Activated T-cell treated with anti-CD3 and anti-CD28 coated beads for 24 hours (primary cell): ENCODE measurements around the gene RPLP2.

Experiments used
- DNase-seq: peaks from one replicate; pipeline ENCODE4 v3.0.0-alpha.2; 2020; ENCODE audit warnings: low read depth

RPLP2 gene

GRCh38 chr11:836700-837099, 26.9 kb downstream of the RPLP2 start:
- DNase-seq = no peak

GRCh38 chr11:837189-837989, 27.6 kb downstream of the RPLP2 start:
- DNase-seq = no peak

- DNase-seq = no peak
Measured at GRCh38 chr11:837990-838307, 28.2 kb downstream of the RPLP2 start.

- no peak for DNase-seq
Measured at GRCh38 chr11:838441-839279, 28.9 kb downstream of the RPLP2 start.

GRCh38 chr11:839280-839623, 29.5 kb downstream of the RPLP2 start:
- no peak for DNase-seq

- DNase-seq = no peak
Measured at GRCh38 chr11:839875-840617, 30.3 kb downstream of the RPLP2 start.

- no peak for DNase-seq
Measured at GRCh38 chr11:841981-842369, 32.2 kb downstream of the RPLP2 start.

- peak; percentile 81 for DNase-seq
Measured at GRCh38 chr11:842370-843002, 32.7 kb downstream of the RPLP2 start, which contains the start of the genes POLR2L and TSPAN4. POLR2L (minus strand) TSS chr11:842529; CDS start chr11:842508, 21 bp downstream. TSPAN4 (plus strand) TSS chr11:842852; CDS start chr11:850305, 7,453 bp downstream.

- DNase-seq = no peak
Measured at GRCh38 chr11:843086-843734, 33.4 kb downstream of the RPLP2 start.

GRCh38 chr11:843818-844692, 34.3 kb downstream of the RPLP2 start:
- no peak for DNase-seq

GRCh38 chr11:844693-845644, 35.2 kb downstream of the RPLP2 start:
- DNase-seq = no peak

- DNase-seq = no peak
Measured at GRCh38 chr11:845872-846495, 36.2 kb downstream of the RPLP2 start.

GRCh38 chr11:846496-847098, 36.8 kb downstream of the RPLP2 start:
- no peak for DNase-seq

GRCh38 chr11:847876-848275, 38.1 kb downstream of the RPLP2 start:
- no peak for DNase-seq

- DNase-seq = peak; percentile 51
Measured at GRCh38 chr11:848380-848931, 38.7 kb downstream of the RPLP2 start.

GRCh38 chr11:849104-849824, 39.5 kb downstream of the RPLP2 start:
- DNase-seq = no peak

GRCh38 chr11:849951-850774, 40.4 kb downstream of the RPLP2 start:
- DNase-seq = no peak
